GM23338 (cell line): ENCODE data around the gene ARID4B. TPM values are rescaled to one million over a fixed set of nuclear protein-coding genes. Genes with fewer than 3 reads are reported as not detected.

Source experiments
- ATAC-seq: fragments of 200-7000 bp; cut with Tn5 transposase; 3 replicates; pipeline ENCODE4 v1.9.1; 2020
- DNase-seq: peaks from one replicate; pipeline ENCODE4 v3.0.0-alpha.2; 2015; ENCODE audit warnings: low spot score
- H2AFZ ChIP-seq: fragments of 200-600 bp; sonication (generic); 2 replicates; pipeline ENCODE4 v1.8.0; 2016; ENCODE audit warnings: antibody characterized with exemption, mild to moderate bottlenecking, moderate library complexity
- H3F3A ChIP-seq: fragments of 200-600 bp; sonication (generic); replicated peaks from 2 replicates; pipeline ENCODE4 v1.8.0; 2017; ENCODE audit warnings: antibody characterized with exemption, mixed run types, low read depth
- H3K27ac ChIP-seq: fragments of 200-600 bp; sonication (generic); 2 replicates; pipeline ENCODE4 v1.6.1; 2016; ENCODE audit warnings: low read depth
- H3K27me3 ChIP-seq: fragments of 200-600 bp; sonication (generic); 2 replicates; pipeline ENCODE4 v1.8.0; 2016; ENCODE audit warnings: mild to moderate bottlenecking, mixed run types, moderate library complexity; ENCODE audit not compliant: insufficient read depth
- H3K36me3 ChIP-seq: fragments of 200-600 bp; sonication (generic); 2 replicates; pipeline ENCODE4 v1.8.0; 2016; ENCODE audit warnings: mild to moderate bottlenecking; ENCODE audit not compliant: insufficient read depth
- H3K4me1 ChIP-seq: fragments of 200-600 bp; sonication (generic); 2 replicates; pipeline ENCODE4 v1.8.0; 2016; ENCODE audit warnings: mild to moderate bottlenecking, moderate library complexity; ENCODE audit not compliant: insufficient read depth
- H3K4me2 ChIP-seq: fragments of 200-600 bp; sonication (generic); 2 replicates; pipeline ENCODE4 v1.7.1; 2017; ENCODE audit warnings: mixed run types
- H3K4me3 ChIP-seq: fragments of 200-600 bp; sonication (generic); 2 replicates; pipeline ENCODE4 v1.6.1; 2016; ENCODE audit warnings: mixed run types
- H3K79me2 ChIP-seq: fragments of 200-600 bp; sonication (generic); replicated peaks from 2 replicates; pipeline ENCODE4 v1.8.0; 2017; ENCODE audit warnings: mild to moderate bottlenecking; ENCODE audit not compliant: insufficient read depth
- H3K9me2 ChIP-seq: fragments of 200-600 bp; sonication (generic); 2 replicates; pipeline ENCODE4 v1.8.0; 2017; ENCODE audit not compliant: insufficient read depth
- H4K20me1 ChIP-seq: fragments of 200-600 bp; sonication (generic); replicated peaks from 2 replicates; pipeline ENCODE4 v1.8.0; 2017; ENCODE audit warnings: mild to moderate bottlenecking; ENCODE audit not compliant: insufficient read depth
- H3K27ac Mint-ChIP-seq: 2 replicates; pipeline ENCODE4 v1.8.0; 2020; ENCODE audit warnings: inconsistent platforms, mild to moderate bottlenecking, moderate library complexity, mixed read lengths
- H3K27me3 Mint-ChIP-seq: 3 replicates; pipeline ENCODE4 v1.8.0; 2022; ENCODE audit warnings: low read depth, mild to moderate bottlenecking, moderate library complexity, mixed read lengths, inconsistent platforms; ENCODE audit not compliant: insufficient read depth, poor library complexity
- H3K36me3 Mint-ChIP-seq: 3 replicates; pipeline ENCODE4 v1.8.0; 2021; ENCODE audit warnings: low read depth, mild to moderate bottlenecking, inconsistent platforms, moderate library complexity, mixed read lengths
- H3K4me1 Mint-ChIP-seq: 3 replicates; pipeline ENCODE4 v1.8.0; 2020; ENCODE audit warnings: mild to moderate bottlenecking, inconsistent platforms, mixed read lengths
- H3K4me3 Mint-ChIP-seq: 3 replicates; pipeline ENCODE4 v1.8.0; 2021; ENCODE audit warnings: moderate library complexity, mild to moderate bottlenecking, inconsistent platforms, mixed read lengths
- H3K9me3 Mint-ChIP-seq: 3 replicates; pipeline ENCODE4 v1.8.0; 2020; ENCODE audit warnings: moderate library complexity, mild to moderate bottlenecking, inconsistent platforms, mixed read lengths
- CREB1 ChIP-seq: fragments of 250-450 bp; sonication (Bioruptor Pico); IDR thresholded peaks from 2 replicates; pipeline ENCODE4 v1.5.0; 2020; ENCODE audit warnings: low read depth, mild to moderate bottlenecking, moderate library complexity
- CTCF ChIP-seq, 2 experiments: fragments of 200-600 bp in 1 of 2; sonication (generic) in 1 of 2; conservative IDR thresholded peaks; 2 replicates each; pipeline versions ENCODE4 v1.5.1 to v1.6.1; 2016 to 2017; ENCODE audit warnings: antibody characterized with exemption in 2 of 2, low read depth in 2 of 2, mild to moderate bottlenecking in 2 of 2, moderate library complexity in 1 of 2
- ETS1 ChIP-seq: IDR thresholded peaks from 2 replicates; pipeline ENCODE4 v1.6.1; 2016; ENCODE audit warnings: antibody characterized with exemption
- EZH2 ChIP-seq: fragments of 200-600 bp; sonication (generic); IDR thresholded peaks from one replicate; pipeline ENCODE4 v1.8.0; 2017; ENCODE audit warnings: antibody characterized with exemption, mild to moderate bottlenecking, low read depth; ENCODE audit not compliant: unreplicated experiment
- EZH2phosphoT487 ChIP-seq: fragments of 200-600 bp; sonication (generic); IDR thresholded peaks from one replicate; pipeline ENCODE4 v1.8.1; 2018; ENCODE audit warnings: antibody characterized with exemption; ENCODE audit not compliant: unreplicated experiment
- JUNB ChIP-seq: IDR thresholded peaks from one replicate; pipeline ENCODE4 v1.6.1; 2016; ENCODE audit warnings: antibody characterized with exemption; ENCODE audit not compliant: unreplicated experiment
- NANOG ChIP-seq: IDR thresholded peaks from 2 replicates; pipeline ENCODE4 v1.6.1; 2016; ENCODE audit warnings: antibody characterized with exemption, borderline replicate concordance
- POLR2AphosphoS5 ChIP-seq: IDR thresholded peaks from 2 replicates; pipeline ENCODE4 v1.6.1; 2016; ENCODE audit warnings: antibody characterized with exemption, low read depth
- REST ChIP-seq: IDR thresholded peaks from one replicate; pipeline ENCODE4 v1.6.1; 2018; ENCODE audit warnings: antibody characterized with exemption; ENCODE audit not compliant: unreplicated experiment
- STAT1 ChIP-seq: IDR thresholded peaks from one replicate; pipeline ENCODE4 v1.6.1; 2016; ENCODE audit warnings: antibody characterized with exemption; ENCODE audit not compliant: unreplicated experiment
- ZNF114 ChIP-seq: fragments of 250-450 bp; sonication (Bioruptor Pico); IDR thresholded peaks from 2 replicates; pipeline ENCODE4 v1.5.0; 2020; ENCODE audit warnings: mild to moderate bottlenecking, moderate library complexity
- ZNF331 ChIP-seq: fragments of 250-450 bp; sonication (Bioruptor Pico); IDR thresholded peaks from 2 replicates; pipeline ENCODE4 v1.5.0; 2020; ENCODE audit warnings: low read depth, mild to moderate bottlenecking, moderate library complexity
- ZNF462 ChIP-seq: fragments of 250-450 bp; sonication (Bioruptor Pico); IDR thresholded peaks from 2 replicates; pipeline ENCODE4 v1.5.0; 2020; ENCODE audit warnings: mild to moderate bottlenecking, moderate library complexity
- polyA plus RNA-seq: library from polyadenylated mRNA; unstranded; fragments of >200 nt; fragmentation: Nextera tagmentation; extraction: Ambion mirVana; gene quantifications from 2 replicates; pipeline ENCODE4 v1.2.1, GENCODE V29; 2016
- total RNA-seq: library from RNA; depleted of rRNA; stranded (reverse); fragments of >200 nt; shearing (Covaris generic); gene quantifications from 2 replicates; pipeline ENCODE4 v1.2.3, GENCODE V29; 2014

ARID4B gene
- total and polyA plus RNA-seq, 2 experiments from 2014 or later = 25.1 to 59.8 TPM

- H3K27me3 ChIP-seq = no peaks in the 10 kb centered on the region
- no peak overlapping the region for H3K4me2 ChIP-seq
- no peak overlapping the region for H3K27ac ChIP-seq
- H3K4me1 ChIP-seq = 0 out of 2 replicates have a peak, but pooled peaks cover 8% of the 10 kb centered on the region
- Mint-ChIP-seq H3K36me3 (peaks cover 20% of the 10 kb centered on the region), H3K27me3 (peaks cover 1% of the 10 kb centered on the region), H3K4me1 (peaks cover 8% of the 10 kb centered on the region), H3K27ac (no peak overlapping the region), H3K9me3 (no peaks in the 10 kb centered on the region), H3K4me3 (no peak overlapping the region)
- no peaks in the 10 kb centered on the region for H4K20me1 ChIP-seq
- ATAC-seq (no peak; the same call in 2 of the 3 replicates), DNase-seq (no peak)
- H3K79me2 ChIP-seq = no peaks in the 10 kb centered on the region
- H3F3A ChIP-seq = no peaks in the 10 kb centered on the region; the same call in 1 of the 2 replicates
- H2AFZ ChIP-seq = no peak overlapping the region
- no peaks in the 10 kb centered on the region for H3K36me3 ChIP-seq
- no peaks in the 10 kb centered on the region for H3K9me2 ChIP-seq
- no peak overlapping the region for H3K4me3 ChIP-seq
- TF ChIP-seq STAT1 (no peak), ZNF114 (CRISPR knock-in tag) (no peak), EZH2phosphoT487 (no peak), NANOG (no peak), POLR2AphosphoS5 (no peak), JUNB (no peak), ZNF331 (no peak), ETS1 (no peak), ZNF462 (CRISPR knock-in tag) (no peak), REST (no peak), EZH2 (no peak), CTCF (conservative IDR thresholded peaks at IDR 0.05; ENCODE audit: low read depth in 2 of 2) (no peak), CREB1 (no peak)
Observed at GRCh38 chr1:235207209-235207565, 120.8 kb downstream of the ARID4B start.
